Uterus (tissue), 4 donors: Measurements from ENCODE around the gene PRKAR1B. TPM values are rescaled to one million over a fixed set of nuclear protein-coding genes. Genes with fewer than 3 reads are reported as not detected.

Experiments used
- DNase-seq, 2 donors: peaks; one replicate each; pipeline ENCODE4 v3.0.0-alpha.2; 2019 to 2020
- H3K27ac ChIP-seq, 2 donors: fragments of 200-600 bp; sonication (generic); 1 replicate in 1 of 2; 2 replicates in 1 of 2; pipeline ENCODE4 v1.5.1; 2016 to 2018
- H3K27me3 ChIP-seq, 2 donors: fragments of 200-600 bp; sonication (generic); one replicate each; pipeline ENCODE4 v1.5.1; 2018 to 2019; ENCODE audit warnings: control low read depth in 1 of 2
- H3K36me3 ChIP-seq, 2 donors: fragments of 200-600 bp; sonication (generic); one replicate each; pipeline ENCODE4 v1.5.1; 2019; ENCODE audit warnings: control low read depth in 1 of 2
- H3K4me1 ChIP-seq, 2 donors: fragments of 200-600 bp; sonication (generic); one replicate each; pipeline ENCODE4 v1.5.1; 2018 to 2019; ENCODE audit warnings: control low read depth in 1 of 2
- H3K4me3 ChIP-seq, 2 donors: fragments of 200-600 bp; sonication (generic); 1 replicate in 1 of 2; 2 replicates in 1 of 2; pipeline ENCODE4 v1.5.1; 2018 to 2019; ENCODE audit warnings: mild to moderate bottlenecking in 1 of 2
- H3K9me3 ChIP-seq, 2 donors: fragments of 200-600 bp; sonication (generic); one replicate each; pipeline ENCODE4 v1.5.1; 2019; ENCODE audit warnings: control low read depth in 1 of 2
- CTCF ChIP-seq, 4 experiments: fragments of 200-600 bp in 2 of 4; fragments of 450-650 bp in 2 of 4; sonication (generic) in 2 of 4; IDR thresholded peaks; one replicate each; pipeline ENCODE4 v1.5.1; 2016 to 2019; ENCODE audit warnings: antibody characterized with exemption in 4 of 4, mild to moderate bottlenecking in 2 of 4, moderate library complexity in 1 of 4
- POLR2A ChIP-seq, 2 donors: fragments of 450-650 bp; IDR thresholded peaks; one replicate each; pipeline ENCODE4 v1.6.1; 2016; ENCODE audit warnings: antibody characterized with exemption in 2 of 2, mild to moderate bottlenecking in 1 of 2, moderate library complexity in 1 of 2
- intact Hi-C: fragments of 100-400 bp; cut with DNase I; formaldehyde crosslinking; loops from one replicate; pipeline ENCODE4 v1.15.1; 2023; ENCODE audit warnings: low total_unique reads
- total RNA-seq, 4 donors: library from RNA; depleted of rRNA in 3 of 4; stranded (reverse); fragments of >200 nt in 3 of 4; gene quantifications; one replicate each; pipeline versions ENCODE4 v1.1.0 to v1.2.4, GENCODE V29; 2014 to 2023
- donor health status: DM: yes; HTN: yes; CAD: no.

The PRKAR1B gene
- total RNA-seq, 4 donors from 2014 or later = 1.0 to 45.2 (median 28.7) TPM

- H3K27me3 ChIP-seq = no peaks in the 10 kb centered on the region
- intact Hi-C loops = loop anchor here (10.0 kb wide), 1 partner anchor 310 kb away; no protein-coding TSS in a partner anchor
- no peak overlapping the region for H3K4me3 ChIP-seq
- H3K9me3 ChIP-seq = no peaks in the 10 kb centered on the region
- DNase-seq = no peak
- no peak for TF ChIP-seq POLR2A (IDR thresholded peaks at IDR 0.05)
- TF ChIP-seq CTCF (IDR thresholded peaks at IDR 0.05) = no peak
- no peaks in the 10 kb centered on the region for H3K4me1 ChIP-seq
- H3K27ac ChIP-seq = no peak overlapping the region
- no peaks in the 10 kb centered on the region for H3K36me3 ChIP-seq
Observed at GRCh38 chr7:635227-635626, 91.9 kb downstream of the PRKAR1B start.

- intact Hi-C loops = loop anchor here (10.0 kb wide), 1 partner anchor 309 kb away; no protein-coding TSS in a partner anchor
- Histone ChIP-seq H3K36me3 (no peaks in the 10 kb centered on the region), H3K27me3 (no peaks in the 10 kb centered on the region), H3K4me3 (no peak overlapping the region), H3K27ac (no peak overlapping the region), H3K9me3 (no peaks in the 10 kb centered on the region), H3K4me1 (no peaks in the 10 kb centered on the region)
- TF ChIP-seq CTCF (IDR thresholded peaks at IDR 0.05) (no peak), POLR2A (IDR thresholded peaks at IDR 0.05) (no peak)
- no peak for DNase-seq
Observed at GRCh38 chr7:633381-634018, 93.6 kb downstream of the PRKAR1B start.

GRCh38 chr7:632831-633210 lies 94.3 kb downstream of the PRKAR1B start:
- DNase-seq = no peak
- Histone ChIP-seq H3K9me3 (no peaks in the 10 kb centered on the region), H3K27ac (no peak overlapping the region), H3K27me3 (no peaks in the 10 kb centered on the region), H3K4me3 (no peak overlapping the region), H3K36me3 (no peaks in the 10 kb centered on the region), H3K4me1 (no peaks in the 10 kb centered on the region)
- TF ChIP-seq POLR2A (IDR thresholded peaks at IDR 0.05) = no peak
- TF ChIP-seq CTCF (IDR thresholded peaks at IDR 0.05) = no peak
- intact Hi-C loops = loop anchor here (10.0 kb wide), 1 partner anchor 308 kb away; no protein-coding TSS in a partner anchor

GRCh38 chr7:631964-632830 lies 94.9 kb downstream of the PRKAR1B start:
- H3K4me1 ChIP-seq = no peaks in the 10 kb centered on the region
- no peak overlapping the region for H3K27ac ChIP-seq
- no peaks in the 10 kb centered on the region for H3K27me3 ChIP-seq
- DNase-seq = no peak
- H3K4me3 ChIP-seq = no peak overlapping the region
- TF ChIP-seq POLR2A (IDR thresholded peaks at IDR 0.05) (no peak), CTCF (IDR thresholded peaks at IDR 0.05) (no peak)
- H3K36me3 ChIP-seq = no peaks in the 10 kb centered on the region
- H3K9me3 ChIP-seq = no peaks in the 10 kb centered on the region
- intact Hi-C loops = loop anchor here (10.0 kb wide), 1 partner anchor 307 kb away; no protein-coding TSS in a partner anchor

- TF ChIP-seq CTCF (IDR thresholded peaks at IDR 0.05) (no peak), POLR2A (IDR thresholded peaks at IDR 0.05) (no peak)
- Histone ChIP-seq H3K4me1 (no peaks in the 10 kb centered on the region), H3K4me3 (no peak overlapping the region), H3K27me3 (no peaks in the 10 kb centered on the region), H3K9me3 (peaks cover 0 to under 1% of the 10 kb centered on the region in 2 donors), H3K27ac (no peak overlapping the region), H3K36me3 (no peaks in the 10 kb centered on the region)
- no peak for DNase-seq
- intact Hi-C loops = loop anchor here (10.0 kb wide), 1 partner anchor 306 kb away; no protein-coding TSS in a partner anchor
Observed at GRCh38 chr7:631291-631711, 95.8 kb downstream of the PRKAR1B start.
